GM12891 (cell line): ENCODE results near the gene AP2A2.

ENCODE experiments used
- POLR2A ChIP-seq: IDR thresholded peaks from 2 replicates; pipeline ENCODE4 v1.6.1; 2011; ENCODE audit warnings: low read depth, low read length, control low read depth
- TAF1 ChIP-seq: IDR thresholded peaks from 2 replicates; pipeline ENCODE4 v1.6.1; 2011; ENCODE audit warnings: low read depth, low read length, control low read depth

GRCh38 chr11:923691-924405 is 1.8 kb upstream of the AP2A2 start:
- TF ChIP-seq POLR2A (no peak), TAF1 (no peak)
